ENCODE measurements around the gene OGA. TPM values are rescaled to one million over a fixed set of nuclear protein-coding genes. Genes with fewer than 3 reads are reported as not detected.

Gene OGA
- total RNA-seq, 3 donors from 2014 or later (not counting 1 experiment from before 2014, with no cell fraction given), result 427 to 488 (median 481) TPM

GRCh38 chr10:101744267-101744666, 74.0 kb downstream of the OGA start:
- DNase-seq (no peak), ATAC-seq (no peak)
- Histone ChIP-seq H3K4me1 (ENCODE audit: control insufficient read depth, insufficient read depth, low read length) (no peaks in the 10 kb centered on the region), H3K36me3 (ENCODE audit: control insufficient read depth, insufficient read depth, low read length) (no peaks in the 10 kb centered on the region), H3K9me3 (ENCODE audit: control insufficient read depth, insufficient read depth, low read length) (no peaks in the 10 kb centered on the region), H3K4me3 (ENCODE audit: low read length) (no peak overlapping the region), H3K27me3 (ENCODE audit: control insufficient read depth, insufficient read depth, low read length) (no peaks in the 10 kb centered on the region), H3K27ac (ENCODE audit: low read length) (no peak overlapping the region)
- Mint-ChIP-seq H3K4me3 (no peak overlapping the region), H3K4me1 (no peaks in the 10 kb centered on the region), H3K27ac (no peak overlapping the region), H3K27me3 (ENCODE audit: low read depth in 2 of 2) (peaks cover 19 to 26% of the 10 kb centered on the region in 2 donors), H3K36me3 (no peaks in the 10 kb centered on the region), H3K9me3 (no peaks in the 10 kb centered on the region)
- 84% methylated on average over 1 of the region's 3 CpGs for WGBS (ENCODE audit: insufficient coverage)
- no peak for TF ChIP-seq CTCF (IDR thresholded peaks at IDR 0.05)
- intact Hi-C loops (cut with micrococcal nuclease), result no loop called here

GRCh38 chr10:101741938-101742337, 76.3 kb downstream of the OGA start:
- Mint-ChIP-seq H3K4me1 (no peaks in the 10 kb centered on the region), H3K27me3 (ENCODE audit: low read depth in 2 of 2) (peaks cover 19 to 26% of the 10 kb centered on the region in 2 donors), H3K9me3 (no peaks in the 10 kb centered on the region), H3K27ac (no peak overlapping the region), H3K36me3 (no peaks in the 10 kb centered on the region), H3K4me3 (no peak overlapping the region)
- DNase-seq (no peak), ATAC-seq (no peak)
- Histone ChIP-seq H3K36me3 (ENCODE audit: control insufficient read depth, insufficient read depth, low read length) (no peaks in the 10 kb centered on the region), H3K27me3 (ENCODE audit: control insufficient read depth, insufficient read depth, low read length) (no peaks in the 10 kb centered on the region), H3K9me3 (ENCODE audit: control insufficient read depth, insufficient read depth, low read length) (no peaks in the 10 kb centered on the region), H3K4me1 (ENCODE audit: control insufficient read depth, insufficient read depth, low read length) (no peaks in the 10 kb centered on the region), H3K27ac (ENCODE audit: low read length) (no peak overlapping the region), H3K4me3 (ENCODE audit: low read length) (no peak overlapping the region)
- 50% methylated on average over 2 of the region's 2 CpGs for WGBS (ENCODE audit: insufficient coverage)
- TF ChIP-seq CTCF (IDR thresholded peaks at IDR 0.05), result no peak
- intact Hi-C loops (cut with micrococcal nuclease), result no loop called here

- Histone ChIP-seq H3K27me3 (ENCODE audit: control insufficient read depth, insufficient read depth, low read length) (no peaks in the 10 kb centered on the region), H3K4me3 (ENCODE audit: low read length) (no peak overlapping the region), H3K27ac (ENCODE audit: low read length) (no peak overlapping the region), H3K9me3 (ENCODE audit: control insufficient read depth, insufficient read depth, low read length) (no peaks in the 10 kb centered on the region), H3K4me1 (ENCODE audit: control insufficient read depth, insufficient read depth, low read length) (no peaks in the 10 kb centered on the region), H3K36me3 (ENCODE audit: control insufficient read depth, insufficient read depth, low read length) (no peaks in the 10 kb centered on the region)
- H3K27ac Mint-ChIP-seq, result no peak overlapping the region
- H3K4me1 Mint-ChIP-seq, result no peaks in the 10 kb centered on the region
- DNase-seq (no peak), ATAC-seq (no peak)
- intact Hi-C loops (cut with micrococcal nuclease), result no loop called here
- H3K9me3 Mint-ChIP-seq, result no peaks in the 10 kb centered on the region
- H3K27me3 Mint-ChIP-seq (ENCODE audit: low read depth in 2 of 2), result peaks cover 24 to 33% of the 10 kb centered on the region in 2 donors
- H3K4me3 Mint-ChIP-seq, result no peak overlapping the region
- WGBS (ENCODE audit: insufficient coverage), result 69% methylated on average over 2 of the region's 3 CpGs
- no peak for TF ChIP-seq CTCF (IDR thresholded peaks at IDR 0.05)
- no peaks in the 10 kb centered on the region for H3K36me3 Mint-ChIP-seq
Measured at GRCh38 chr10:101736666-101737065, 81.6 kb downstream of the OGA start.

Other genes with a start within 250 kb of the OGA start
- gene POLL, start 230.2 kb downstream of the OGA start, total RNA-seq, result 10 to 100 TPM; 22.8 to 31.4 (median 26.1) TPM
- 1 to 10 TPM in 1 of 3 donors, under 1 TPM in 2; 0.72 to 1.0 (median 0.83) TPM for gene DPCD, start 230.1 kb downstream of the OGA start, total RNA-seq
- 100 to 1,000 TPM in 1 of 3 donors, 10 to 100 TPM in 2; 85.9 to 106 (median 91.9) TPM for gene FBXW4, start 123.3 kb downstream of the OGA start, total RNA-seq
- gene FGF8, start 42.3 kb downstream of the OGA start, total RNA-seq, result not detected
- gene NPM3, start 35.0 kb downstream of the OGA start, total RNA-seq, result 1 to 10 TPM; 8.2 to 9.0 (median 8.5) TPM
- gene KCNIP2, start 25.4 kb upstream of the OGA start, total RNA-seq, result 1 to 10 TPM in 2 of 3 donors, under 1 TPM in 1; 0.97 to 2.0 (median 1.6) TPM
- gene ARMH3, start 237.7 kb upstream of the OGA start, total RNA-seq, result 10 to 100 TPM; 29.9 to 38.9 (median 35.4) TPM
- gene HPS6, start 246.9 kb upstream of the OGA start, total RNA-seq, result 10 to 100 TPM; 10.2 to 20.1 (median 18.5) TPM

Measured in natural killer cell (primary cell).